Hypothalamus (tissue), 51 donors: ENCODE measurements around the gene ZNF584.

ENCODE experiments used
- DNase-seq, 51 donors: peaks; one replicate each; lab custom pipeline; 2025; lab: John Stamatoyannopoulos, UW

Gene ZNF584

DNA sequence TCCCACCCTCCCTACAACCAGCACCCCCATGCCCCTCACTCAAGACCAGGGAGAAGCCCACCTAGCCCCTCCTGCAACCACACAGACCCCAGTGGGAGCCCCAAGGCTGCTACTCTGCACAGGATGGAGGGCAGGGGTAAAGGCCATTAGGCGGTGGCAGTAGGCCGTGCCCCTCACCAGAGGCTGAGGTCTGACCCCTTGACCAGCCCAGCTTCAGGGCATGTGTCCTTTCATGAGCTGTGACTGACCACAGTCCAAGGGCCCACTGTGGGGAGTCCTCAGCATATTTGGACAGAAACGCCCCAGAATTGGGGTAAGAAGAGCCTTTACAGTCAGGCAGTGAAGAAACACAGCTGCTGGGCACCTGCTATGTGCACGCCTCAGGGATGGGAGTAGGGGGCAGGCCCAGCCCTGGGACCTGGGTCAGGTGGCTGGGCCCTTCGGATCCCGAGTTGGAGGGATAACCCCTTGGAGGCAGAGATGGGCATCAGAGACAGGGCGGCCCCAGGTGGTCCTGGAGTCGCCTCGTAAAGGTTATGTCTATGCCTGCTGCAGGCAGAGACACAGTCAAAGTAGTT, 23.0 kb upstream of the ZNF584 start:
- no peak for DNase-seq

DNA sequence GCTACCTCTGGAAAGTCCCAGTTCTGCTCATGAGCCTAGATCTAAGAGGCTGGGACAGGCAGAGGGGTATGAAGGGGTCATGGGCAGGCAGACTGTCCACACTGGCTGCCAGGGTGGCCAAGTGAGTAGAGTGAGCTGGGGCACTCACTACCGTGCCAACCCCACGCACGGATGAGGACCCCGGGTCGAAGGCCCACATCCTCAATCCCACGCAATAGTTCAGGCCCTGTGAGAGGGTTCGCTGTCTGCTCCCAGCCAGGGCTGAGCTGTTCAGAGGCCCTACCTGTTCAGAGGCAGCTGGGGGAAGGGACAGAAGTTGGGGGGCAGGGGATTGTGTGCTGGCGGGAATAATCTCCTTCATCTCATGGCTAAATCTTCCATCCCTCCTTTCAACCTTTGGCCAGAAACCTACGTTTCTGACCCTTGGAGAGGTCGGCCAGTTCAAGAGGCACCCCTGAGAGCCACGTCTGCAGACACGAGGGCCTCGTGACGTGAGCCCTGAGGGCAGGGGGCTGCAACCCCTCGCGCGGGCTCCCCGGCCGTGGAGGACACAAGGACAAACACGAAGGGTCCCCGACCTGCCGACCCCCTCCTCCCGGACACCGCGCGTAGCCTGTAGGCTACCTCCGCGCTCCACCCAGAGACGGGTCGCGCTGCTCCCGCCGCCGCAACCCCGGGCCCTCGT, 22.4 kb upstream of the ZNF584 start:
- peak in 2 of 51 donors; percentile 29 to 36 for DNase-seq

DNA sequence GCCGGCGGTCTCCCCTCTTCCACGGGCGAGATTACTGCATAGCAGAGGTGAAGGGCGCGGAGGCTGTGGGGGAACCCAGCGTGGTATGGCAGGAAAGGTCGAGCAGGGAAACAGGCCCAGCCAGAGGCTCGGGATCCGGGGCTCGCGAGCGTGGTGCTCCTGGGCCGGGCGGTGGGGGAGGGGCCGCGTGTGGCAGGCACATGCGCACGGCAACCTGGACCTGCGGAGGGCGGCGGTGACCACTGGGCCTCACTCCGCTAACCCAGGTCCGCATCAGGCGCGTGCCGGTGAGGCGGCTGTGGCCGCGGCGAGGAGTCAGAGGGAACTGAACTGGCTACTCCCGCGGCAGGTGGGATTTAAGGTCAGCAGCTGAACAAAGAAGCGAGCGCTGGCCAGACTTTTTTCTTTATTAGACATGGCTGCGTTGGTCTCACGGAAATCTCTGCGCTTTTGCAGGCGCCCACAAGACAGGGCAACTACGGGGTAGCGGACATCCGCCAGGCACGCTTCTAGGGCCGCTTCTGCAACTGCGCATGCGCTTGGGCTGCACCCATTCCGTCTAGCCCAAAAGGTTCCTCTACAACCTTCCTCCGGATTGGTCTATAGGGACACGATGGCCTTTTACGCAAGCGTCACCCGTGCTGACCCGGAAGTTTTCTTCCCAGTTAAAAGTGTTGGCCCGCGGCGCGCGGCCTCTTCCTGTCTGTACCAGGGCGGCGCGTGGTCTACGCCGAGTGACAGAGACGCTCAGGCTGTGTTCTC, 21.7 kb upstream of the ZNF584 start, which contains the start of gene RPS5:
TSS of gene RPS5 (plus strand) at position 694 of the 762 bp plus-strand sequence. CDS start 869 bp downstream, outside the sequence.
- peak; percentile 67 to 98 (median 93) for DNase-seq

DNA sequence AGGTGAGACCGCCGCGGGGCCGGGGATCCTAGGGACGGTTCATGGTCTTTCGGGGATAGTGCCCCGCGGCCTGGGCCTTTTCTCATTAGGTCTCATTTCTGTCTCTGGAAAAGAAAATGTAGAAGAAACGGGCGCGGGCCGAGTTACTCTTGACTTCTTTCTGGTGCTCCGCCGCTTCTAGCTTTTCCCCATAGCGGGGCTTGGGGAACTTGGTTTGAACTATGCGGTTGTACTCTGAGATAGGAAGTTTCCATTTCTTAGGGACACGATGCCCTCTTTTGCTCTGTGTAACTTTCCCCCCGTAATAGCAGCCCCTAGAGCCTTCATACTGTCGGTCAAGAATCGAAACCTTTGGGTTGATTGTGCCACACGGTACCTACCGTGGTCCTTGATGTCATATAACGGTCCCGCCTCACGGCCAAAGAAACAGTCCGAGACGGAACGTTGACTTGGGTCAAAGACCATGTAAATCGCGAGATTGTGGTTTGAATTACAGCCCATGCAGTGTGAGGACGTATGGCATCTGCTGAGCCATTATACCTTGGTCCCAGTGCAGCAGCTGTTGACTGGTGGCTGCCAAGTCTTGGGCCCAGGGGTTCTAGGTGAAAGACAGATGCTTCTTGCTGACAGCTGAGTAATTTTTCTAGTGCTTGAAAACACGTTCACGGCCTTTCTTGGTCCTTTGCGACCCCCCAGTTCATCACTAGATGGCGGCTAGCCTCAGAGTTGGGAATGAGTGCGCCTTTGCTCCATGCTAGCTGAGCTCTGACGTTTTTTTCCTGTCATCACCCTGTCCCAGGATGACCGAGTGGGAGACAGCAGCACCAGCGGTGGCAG, 20.9 kb upstream of the ZNF584 start:
- DNase-seq: no peak

DNA sequence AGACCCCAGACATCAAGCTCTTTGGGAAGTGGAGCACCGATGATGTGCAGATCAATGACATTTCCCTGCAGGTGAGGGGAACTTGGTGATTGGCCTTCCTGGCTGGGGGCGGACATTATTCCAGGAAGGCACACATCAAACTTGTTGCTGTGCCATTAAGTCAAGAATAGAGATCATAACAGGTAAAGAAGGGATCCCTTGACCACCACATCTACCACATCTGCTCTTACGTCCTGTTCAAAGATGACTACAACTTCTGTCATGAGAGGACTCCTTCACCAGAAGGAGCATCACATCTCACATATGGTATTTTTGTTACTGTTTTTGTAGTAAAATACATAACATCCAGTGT, 20.3 kb upstream of the ZNF584 start:
- DNase-seq: no peak

DNA sequence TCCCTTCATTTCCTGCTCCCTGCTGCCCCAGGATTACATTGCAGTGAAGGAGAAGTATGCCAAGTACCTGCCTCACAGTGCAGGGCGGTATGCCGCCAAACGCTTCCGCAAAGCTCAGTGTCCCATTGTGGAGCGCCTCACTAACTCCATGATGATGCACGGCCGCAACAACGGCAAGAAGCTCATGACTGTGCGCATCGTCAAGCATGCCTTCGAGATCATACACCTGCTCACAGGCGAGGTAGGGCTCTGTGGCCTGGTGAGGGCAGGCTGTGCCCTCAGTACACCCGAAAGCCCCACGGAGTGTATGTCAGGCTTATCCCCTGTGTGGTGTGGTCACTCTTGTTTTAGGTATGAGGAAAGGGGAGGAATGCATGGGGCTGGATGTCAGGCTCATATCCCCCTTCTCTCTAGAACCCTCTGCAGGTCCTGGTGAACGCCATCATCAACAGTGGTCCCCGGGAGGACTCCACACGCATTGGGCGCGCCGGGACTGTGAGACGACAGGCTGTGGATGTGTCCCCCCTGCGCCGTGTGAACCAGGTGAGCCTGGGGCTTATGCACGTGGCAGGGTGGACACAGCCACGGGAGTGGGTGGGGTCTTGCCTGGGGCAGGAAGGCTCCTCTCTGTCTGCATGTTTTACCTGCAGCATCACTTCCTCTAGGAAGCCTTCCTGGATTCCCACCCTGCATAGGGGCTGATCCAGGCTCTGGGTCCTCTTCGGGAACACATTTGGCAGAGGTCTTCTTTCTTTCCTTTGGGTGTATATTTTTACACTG, 15.3 kb upstream of the ZNF584 start:
- no peak for DNase-seq

DNA sequence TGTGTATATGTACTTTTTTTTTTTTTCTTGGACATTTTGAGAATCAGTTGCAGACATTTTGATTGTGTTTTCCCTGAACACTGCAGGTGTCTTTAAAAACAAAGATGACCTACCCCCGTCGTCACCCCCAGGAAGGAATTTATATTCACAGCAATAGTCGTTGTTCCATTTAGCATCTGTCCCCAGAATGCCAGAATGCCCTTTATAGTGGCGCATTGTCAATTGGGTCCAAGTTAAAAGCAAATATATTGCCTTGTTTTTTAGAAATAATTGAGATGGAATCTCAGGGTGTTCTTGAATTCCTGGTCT, 14.8 kb upstream of the ZNF584 start:
- no peak for DNase-seq

- DNase-seq: no peak
Measured at GRCh38 chr19:58394821-58395219, 13.6 kb upstream of the ZNF584 start.

GRCh38 chr19:58395220-58395978, 13.1 kb upstream of the ZNF584 start, which contains the start of gene RNF225:
Gene RNF225, plus strand, starts transcription at chr19:58395656. Its CDS starts 434 bp downstream, at chr19:58396090.
- DNase-seq: no peak

DNA sequence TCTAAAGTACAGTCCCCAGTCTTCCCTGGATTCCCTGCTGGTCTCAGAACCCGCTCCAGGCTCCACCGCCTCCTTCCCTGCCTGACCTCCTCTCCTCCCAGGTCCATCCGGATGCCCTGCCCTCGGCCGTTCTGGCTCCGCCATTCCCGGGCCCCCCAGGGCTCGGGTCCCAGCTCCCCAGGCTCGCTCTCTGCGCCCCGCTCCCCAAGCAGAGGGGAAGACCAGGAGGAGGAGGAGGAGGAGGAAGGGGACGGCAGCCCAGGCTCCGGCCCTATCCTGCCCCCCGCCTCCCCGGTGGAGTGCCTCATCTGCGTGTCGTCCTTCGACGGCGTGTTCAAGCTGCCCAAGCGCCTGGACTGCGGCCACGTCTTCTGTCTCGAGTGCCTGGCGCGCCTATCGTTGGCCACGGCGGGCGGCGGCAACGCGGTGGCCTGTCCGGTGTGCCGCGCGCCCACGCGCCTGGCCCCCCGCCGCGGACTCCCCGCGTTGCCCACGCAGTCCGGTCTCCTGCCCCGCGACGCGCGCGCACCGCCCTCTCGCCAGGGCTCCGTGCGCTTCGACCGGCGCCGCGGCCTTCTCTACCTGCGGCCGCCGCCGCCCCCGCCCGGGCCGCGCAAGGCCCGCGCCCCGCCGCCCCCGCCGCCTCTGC, 12.3 kb upstream of the ZNF584 start:
- DNase-seq: no peak

DNA sequence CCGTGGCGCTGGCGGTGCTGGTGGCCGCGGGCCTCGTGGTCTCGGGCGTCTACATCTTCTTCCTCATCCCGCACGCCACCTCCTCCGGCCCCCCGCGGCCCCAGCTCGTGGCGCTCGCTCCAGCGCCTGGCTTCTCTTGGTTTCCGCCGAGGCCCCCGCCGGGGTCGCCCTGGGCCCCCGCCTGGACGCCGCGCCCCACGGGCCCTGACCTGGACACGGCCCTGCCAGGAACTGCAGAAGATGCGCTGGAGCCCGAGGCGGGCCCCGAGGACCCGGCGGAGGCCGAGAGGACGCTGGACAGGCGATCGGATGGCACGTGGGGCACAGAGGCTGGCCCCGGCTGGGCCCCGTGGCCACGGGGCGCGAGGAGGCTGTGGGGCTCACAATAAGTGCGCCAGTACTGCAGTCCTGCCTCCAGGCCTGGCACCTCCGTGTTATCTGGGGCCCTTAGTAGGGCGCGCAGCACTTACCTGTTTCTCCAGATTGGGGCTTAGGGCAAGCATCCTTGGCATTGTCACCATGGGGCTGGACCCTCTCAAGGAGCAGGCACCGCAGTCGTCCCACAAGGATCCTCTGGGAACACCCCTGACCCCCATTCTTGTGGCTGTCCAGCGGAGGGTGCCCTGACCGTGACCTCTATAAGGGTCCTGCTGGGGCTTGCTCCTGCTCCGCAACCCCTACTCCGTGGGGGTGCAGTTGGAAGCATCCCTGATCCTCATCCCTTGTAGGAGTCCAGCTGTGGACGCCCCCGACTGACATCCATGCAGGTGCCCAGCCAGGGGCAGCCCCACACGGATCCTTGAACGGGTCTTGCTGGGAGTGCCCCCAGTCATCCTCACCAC, 11.5 kb upstream of the ZNF584 start:
- DNase-seq: no peak

GRCh38 chr19:58397533-58398037, 10.9 kb upstream of the ZNF584 start:
- no peak for DNase-seq

- DNase-seq: no peak
Measured at GRCh38 chr19:58398087-58398486, 10.4 kb upstream of the ZNF584 start.

DNA sequence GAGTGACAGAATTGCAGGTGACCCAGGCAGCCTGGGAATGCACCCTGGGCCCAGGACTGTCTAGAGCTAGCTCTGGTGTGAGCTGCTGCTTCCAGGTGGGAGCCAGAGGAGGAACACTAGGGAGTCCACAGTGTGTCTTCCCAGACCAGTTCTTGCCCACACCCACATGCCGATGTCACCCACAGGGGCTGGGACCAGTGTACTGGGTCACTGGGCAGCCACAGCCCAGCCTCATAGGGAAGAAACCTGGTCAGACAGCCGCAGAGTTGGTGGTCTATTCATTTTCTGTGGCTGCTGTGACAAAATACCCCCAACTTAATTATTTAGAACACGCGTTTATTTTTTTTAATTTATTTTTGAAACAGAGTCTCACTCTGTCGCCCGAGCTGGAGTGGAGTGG, 9.9 kb upstream of the ZNF584 start:
- DNase-seq: no peak

- DNase-seq: no peak
Measured at GRCh38 chr19:58399903-58400302, 8.5 kb upstream of the ZNF584 start.

GRCh38 chr19:58400316-58400915, 8.0 kb upstream of the ZNF584 start:
- peak in 27 of 51 donors; percentile 9 to 61 (median 36) for DNase-seq
